Fibroblast of lung (primary cell): Measurements from ENCODE around the gene ASTN2.

Experiments used
- CTCF ChIP-seq, 2 donors: IDR thresholded peaks in 1 of 2; conservative IDR thresholded peaks in 1 of 2; 1 replicate in 1 of 2; 2 replicates in 1 of 2; pipeline ENCODE4 v1.5.1; 2011 to 2012; ENCODE audit warnings: low read length in 2 of 2, control low read depth in 1 of 2, inconsistent platforms in 1 of 2, low read depth in 1 of 2, mild to moderate bottlenecking in 1 of 2
- EZH2 ChIP-seq: IDR thresholded peaks from 2 replicates; pipeline ENCODE4 v1.5.1; 2012; ENCODE audit warnings: low read length, control low read depth, mild to moderate bottlenecking; ENCODE audit errors: missing control alignments

GRCh38 chr9:116697362-116697761 lies 717.5 kb downstream of the ASTN2 start:
- TF ChIP-seq CTCF (conservative IDR thresholded peaks at IDR 0.05 in 1 of 2, IDR thresholded peaks at IDR 0.05 in 1 of 2; ENCODE audit: low read depth in 1 of 2, low read length in 2 of 2) (no peak), EZH2 (no peak)
